ENCODE results near the gene FAM83F.

GRCh38 chr22:39996732-39997131 lies 2.0 kb downstream of the FAM83F start:
- TF ChIP-seq, protein P1, sequence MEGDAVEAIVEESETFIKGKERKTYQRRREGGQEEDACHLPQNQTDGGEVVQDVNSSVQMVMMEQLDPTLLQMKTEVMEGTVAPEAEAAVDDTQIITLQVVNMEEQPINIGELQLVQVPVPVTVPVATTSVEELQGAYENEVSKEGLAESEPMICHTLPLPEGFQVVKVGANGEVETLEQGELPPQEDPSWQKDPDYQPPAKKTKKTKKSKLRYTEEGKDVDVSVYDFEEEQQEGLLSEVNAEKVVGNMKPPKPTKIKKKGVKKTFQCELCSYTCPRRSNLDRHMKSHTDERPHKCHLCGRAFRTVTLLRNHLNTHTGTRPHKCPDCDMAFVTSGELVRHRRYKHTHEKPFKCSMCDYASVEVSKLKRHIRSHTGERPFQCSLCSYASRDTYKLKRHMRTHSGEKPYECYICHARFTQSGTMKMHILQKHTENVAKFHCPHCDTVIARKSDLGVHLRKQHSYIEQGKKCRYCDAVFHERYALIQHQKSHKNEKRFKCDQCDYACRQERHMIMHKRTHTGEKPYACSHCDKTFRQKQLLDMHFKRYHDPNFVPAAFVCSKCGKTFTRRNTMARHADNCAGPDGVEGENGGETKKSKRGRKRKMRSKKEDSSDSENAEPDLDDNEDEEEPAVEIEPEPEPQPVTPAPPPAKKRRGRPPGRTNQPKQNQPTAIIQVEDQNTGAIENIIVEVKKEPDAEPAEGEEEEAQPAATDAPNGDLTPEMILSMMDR (conservative IDR thresholded peaks at IDR 0.05; ENCODE audit: low read length) = no peak
- no peak for TF ChIP-seq EZH2phosphoT487 (IDR thresholded peaks at IDR 0.05; ENCODE audit: borderline replicate concordance, low read depth, low read length)

All from OCI-LY7 (cell line).